Naive thymus-derived CD8-positive, alpha-beta T cell (primary cell): ENCODE data around the gene PITHD1. TPM values are rescaled to one million over a fixed set of nuclear protein-coding genes. Genes with fewer than 3 reads are reported as not detected.
A peak's percentile ranks its signal among the peaks of the same experiment; 100 is the strongest.
"Not testable (repeated sequence)": the region's sequence is repeated elsewhere in the genome, so short reads cannot be mapped to it uniquely, and the experiment has no call there.

Experiments
- ATAC-seq, 2 donors: fragments of 150-1000 bp; cut with Tn5 transposase in 1 of 2; sonication (Bioruptor Pico), chemical (Tn5 transposase) in 1 of 2; 1 replicate in 1 of 2; 2 replicates in 1 of 2; pipeline ENCODE4 v1.10.0; 2021; ENCODE audit warnings: mild to moderate bottlenecking in 2 of 2, moderate library complexity in 2 of 2
- POLR2A ChIA-PET: fragments of 350-600 bp; sonication (Branson Sonifier 250); formaldehyde crosslinking; loops from one replicate; lab custom pipeline; 2021; ENCODE audit warnings: antibody characterized with exemption; lab: Charles Lee
- DNase-seq, 10 donors: peaks; one replicate each; pipeline versions ENCODE4 v3.0.0 to v3.0.0-alpha.2; 2020 to 2022
- H3K27ac Mint-ChIP-seq, 10 donors: one replicate each; pipeline ENCODE4 v1.8.0; 2020 to 2022; ENCODE audit warnings: mild to moderate bottlenecking in 10 of 10, mixed read lengths in 10 of 10, moderate library complexity in 4 of 10, inconsistent platforms in 1 of 10
- H3K27me3 Mint-ChIP-seq, 5 donors: one replicate each; pipeline ENCODE4 v1.8.0; 2021 to 2022; ENCODE audit warnings: mixed read lengths in 5 of 5
- H3K36me3 Mint-ChIP-seq, 3 donors: one replicate each; pipeline ENCODE4 v1.8.0; 2020 to 2022; ENCODE audit warnings: mixed read lengths in 3 of 3, mild to moderate bottlenecking in 2 of 3, inconsistent platforms in 1 of 3
- H3K4me1 Mint-ChIP-seq, 4 donors: one replicate each; pipeline ENCODE4 v1.8.0; 2021 to 2022; ENCODE audit warnings: mixed read lengths in 4 of 4
- H3K4me3 Mint-ChIP-seq, 10 donors: one replicate each; pipeline ENCODE4 v1.8.0; 2020 to 2022; ENCODE audit warnings: mild to moderate bottlenecking in 10 of 10, mixed read lengths in 10 of 10, moderate library complexity in 6 of 10, inconsistent platforms in 1 of 10
- H3K9me3 Mint-ChIP-seq, 9 donors: one replicate each; pipeline ENCODE4 v1.8.0; 2020 to 2022; ENCODE audit warnings: mixed read lengths in 9 of 9, mild to moderate bottlenecking in 3 of 9, inconsistent platforms in 1 of 9, moderate library complexity in 1 of 9
- polyA plus RNA-seq, 3 donors: library from polyadenylated mRNA; unstranded; fragments of 300-500 nt; fragmentation: Illumina TruSeq; gene quantifications; one replicate each; pipeline ENCODE4 v1.2.3, GENCODE V29; 2021
- total RNA-seq, 8 experiments: library from RNA in 2 of 8; stranded (reverse) in 2 of 8; gene quantifications; one replicate each; pipeline ENCODE4 v1.2.3 and lab custom pipeline; 2021 to 2026

The PITHD1 gene
- total and polyA plus RNA-seq, 5 experiments from 2014 or later, result 68.1 to 86.6 (median 79.1) TPM

DNA sequence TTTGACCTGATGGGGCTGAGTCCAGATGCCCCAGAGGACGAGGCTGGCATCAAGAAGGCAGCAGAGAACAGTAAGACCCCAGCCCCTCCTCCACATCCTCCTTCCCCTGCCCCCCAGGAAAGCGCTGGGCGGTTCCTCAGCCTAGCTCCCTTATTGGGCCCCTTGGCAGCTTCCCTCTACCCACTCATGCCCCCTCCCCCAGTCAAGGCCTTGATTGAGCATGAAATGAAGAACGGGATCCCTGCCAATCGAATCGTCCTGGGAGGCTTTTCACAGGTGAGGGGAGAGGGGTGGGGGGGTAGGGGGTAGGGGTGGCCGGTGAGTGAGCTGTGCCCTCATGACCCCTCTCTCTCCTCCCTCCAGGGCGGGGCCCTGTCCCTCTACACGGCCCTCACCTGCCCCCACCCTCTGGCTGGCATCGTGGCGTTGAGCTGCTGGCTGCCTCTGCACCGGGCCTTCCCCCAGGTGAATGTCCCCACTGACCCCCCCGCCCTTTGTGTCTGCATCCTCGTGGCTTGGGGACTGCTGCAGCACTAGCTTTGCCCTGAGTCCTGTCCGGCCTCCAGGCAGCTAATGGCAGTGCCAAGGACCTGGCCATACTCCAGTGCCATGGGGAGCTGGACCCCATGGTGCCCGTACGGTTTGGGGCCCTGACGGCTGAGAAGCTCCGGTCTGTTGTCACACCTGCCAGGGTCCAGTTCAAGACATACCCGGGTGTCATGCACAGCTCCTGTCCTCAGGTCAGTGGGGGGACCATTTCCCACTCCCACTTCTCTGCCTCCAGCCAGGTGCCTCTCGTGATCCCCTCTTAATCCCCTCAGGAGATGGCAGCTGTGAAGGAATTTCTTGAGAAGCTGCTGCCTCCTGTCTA, 15.9 kb downstream of the PITHD1 start:
- H3K4me1 Mint-ChIP-seq, result peaks cover 14 to 37% (median 30%) of the 10 kb centered on the region in 4 donors
- no peaks in the 10 kb centered on the region for H3K27me3 Mint-ChIP-seq
- H3K36me3 Mint-ChIP-seq, result peaks cover 0 to 16% (median 0%) of the 10 kb centered on the region in 3 donors
- peak overlapping the region in 1 of 10 donors; percentile 60 for H3K4me3 Mint-ChIP-seq
- peak overlapping the region in 5 of 10 donors; percentile 56 to 79 (median 63) for H3K27ac Mint-ChIP-seq
- no peak for DNase-seq
- POLR2A ChIA-PET, result interaction anchor here (1.1 to 6.8 kb wide), 4 partner anchors 7 to 186 kb away, joined by 3 to 64 read pairs (median 4); partner anchors contain the start of genes GALE, HMGCL and SRSF10
- no peak for ATAC-seq
- H3K9me3 Mint-ChIP-seq, result no peaks in the 10 kb centered on the region

DNA sequence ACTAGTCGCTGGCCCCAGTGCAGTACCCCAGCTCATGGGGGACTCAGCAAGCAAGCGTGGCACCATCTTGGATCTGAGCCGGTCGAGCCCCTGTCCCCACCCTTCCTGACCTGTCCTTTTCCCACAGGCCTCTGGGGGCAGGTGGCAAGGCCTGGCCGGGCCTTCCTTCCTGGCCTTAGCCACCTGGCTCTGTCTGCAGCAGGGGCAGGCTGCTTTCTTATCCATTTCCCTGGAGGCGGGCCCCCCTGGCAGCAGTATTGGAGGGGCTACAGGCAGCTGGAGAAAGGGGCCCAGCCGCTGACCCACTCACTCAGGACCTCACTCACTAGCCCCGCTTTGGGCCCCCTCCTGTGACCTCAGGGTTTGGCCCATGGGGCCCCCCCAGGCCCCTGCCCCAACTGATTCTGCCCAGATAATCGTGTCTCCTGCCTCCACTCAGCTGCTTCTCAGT, 16.5 kb downstream of the PITHD1 start:
- Mint-ChIP-seq H3K4me1 (peaks cover 16 to 40% (median 32%) of the 10 kb centered on the region in 4 donors), H3K4me3 (peak overlapping the region in 1 of 10 donors; percentile 14), H3K36me3 (peaks cover 0 to 16% (median 0%) of the 10 kb centered on the region in 3 donors), H3K27ac (peak overlapping the region in 2 of 10 donors; percentile 62 to 79)
- POLR2A ChIA-PET, result interaction anchor here (1.1 kb wide), 2 partner anchors 31 to 185 kb away, joined by 3 to 4 read pairs; partner anchors contain the start of genes HMGCL and SRSF10
- not testable (repeated sequence) for H3K9me3 Mint-ChIP-seq, ATAC-seq, H3K27me3 Mint-ChIP-seq, DNase-seq

DNA sequence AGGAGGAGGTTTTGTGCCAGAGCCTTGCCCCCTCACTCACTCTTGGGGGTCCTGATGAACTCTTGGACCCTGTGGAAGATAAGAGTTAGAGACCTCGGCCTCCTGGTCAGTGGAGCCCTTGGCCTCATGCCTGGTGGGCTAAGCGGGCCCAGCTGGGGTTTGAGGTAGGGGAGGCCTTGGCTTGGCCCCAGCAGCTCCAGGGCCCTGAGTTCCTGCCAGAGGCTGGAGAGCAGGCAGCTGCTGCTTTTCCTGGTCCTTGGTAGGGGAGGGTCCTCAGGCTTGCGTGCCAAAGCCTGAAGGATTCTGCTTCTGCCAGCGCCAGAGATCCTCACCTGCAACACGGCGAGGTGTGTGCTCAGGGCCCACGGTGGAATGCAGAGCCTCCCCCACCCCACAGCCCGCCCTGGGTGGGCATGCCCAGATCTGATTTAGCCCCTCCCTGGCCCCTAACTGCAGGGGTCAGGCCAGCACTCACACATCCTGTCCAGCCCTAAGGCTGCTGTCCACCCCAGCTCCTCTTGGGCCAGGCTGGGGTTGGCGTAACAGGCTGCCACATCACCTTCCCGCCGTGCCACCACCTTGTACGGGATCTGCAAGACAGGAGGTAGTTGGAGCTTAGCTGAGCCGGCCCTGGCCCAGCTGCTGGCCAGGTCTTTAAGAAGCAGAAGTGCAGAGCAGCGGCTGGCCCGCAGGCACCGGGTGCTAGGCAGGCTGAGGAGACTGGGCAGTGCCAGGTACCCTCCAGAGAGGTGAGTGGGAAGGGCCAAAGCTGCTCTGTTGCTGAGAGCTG, 17.7 kb downstream of the PITHD1 start:
- Mint-ChIP-seq H3K27ac (peak overlapping the region in 1 of 10 donors; percentile 20), H3K27me3 (peaks cover 0 to 1% (median 0%) of the 10 kb centered on the region in 5 donors), H3K4me3 (no peak overlapping the region), H3K4me1 (peaks cover 14 to 36% (median 28%) of the 10 kb centered on the region in 4 donors), H3K36me3 (peaks cover 0 to 16% (median 0%) of the 10 kb centered on the region in 3 donors), H3K9me3 (no peaks in the 10 kb centered on the region)
- ATAC-seq, result no peak
- POLR2A ChIA-PET, result interaction anchor here (8.3 kb wide), 1 partner anchor 17 kb away, joined by 42 read pairs; the partner anchor contains the start of gene PITHD1
- DNase-seq, result no peak

DNA sequence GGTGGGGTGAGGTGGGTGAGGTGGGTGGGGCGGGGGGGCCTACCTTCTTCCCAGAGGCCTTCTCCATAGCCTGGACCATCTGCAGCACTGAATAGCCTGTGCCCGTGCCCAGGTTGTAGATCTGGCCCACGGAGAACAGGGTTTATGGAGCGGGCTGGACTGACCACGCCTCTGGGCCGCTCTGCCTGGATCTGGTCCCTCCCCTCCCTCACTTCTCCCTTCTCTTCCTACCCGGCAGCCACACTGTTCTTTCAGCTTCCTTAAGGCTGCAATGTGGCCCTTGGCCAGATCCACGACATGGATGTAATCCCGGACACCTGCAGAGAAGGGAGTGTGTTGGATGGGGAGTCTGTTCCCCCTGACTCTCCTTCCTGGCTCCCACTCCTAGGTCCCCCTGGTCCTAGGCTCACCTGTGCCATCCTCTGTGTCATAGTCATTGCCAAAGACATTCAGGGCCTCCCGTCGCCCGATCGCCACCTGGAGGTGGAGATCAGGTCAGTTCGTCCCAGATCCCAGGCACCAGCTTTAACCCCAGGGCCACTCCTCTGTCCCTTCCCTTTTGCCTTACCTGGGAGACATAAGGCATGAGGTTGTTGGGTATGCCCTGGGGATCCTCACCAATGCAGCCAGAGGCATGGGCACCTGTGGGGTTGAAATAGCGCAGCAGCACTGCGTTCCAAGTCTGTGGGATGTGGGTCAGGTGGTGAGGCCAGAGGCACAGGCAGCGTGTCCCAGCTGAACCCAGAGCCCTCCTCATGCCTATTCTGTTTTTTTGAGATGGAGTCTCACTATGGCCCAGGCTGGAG, 18.5 kb downstream of the PITHD1 start:
- H3K36me3 Mint-ChIP-seq, result peaks cover 0 to 16% (median 0%) of the 10 kb centered on the region in 3 donors
- no peaks in the 10 kb centered on the region for H3K9me3 Mint-ChIP-seq
- no peak overlapping the region for H3K4me3 Mint-ChIP-seq
- ATAC-seq, result no peak
- POLR2A ChIA-PET, result interaction anchor here (8.3 kb wide), 1 partner anchor 17 kb away, joined by 42 read pairs; the partner anchor contains the start of gene PITHD1
- peaks cover 8 to 34% (median 25%) of the 10 kb centered on the region in 4 donors for H3K4me1 Mint-ChIP-seq
- peaks cover 0 to 1% (median 0%) of the 10 kb centered on the region in 5 donors for H3K27me3 Mint-ChIP-seq
- peak overlapping the region in 4 of 10 donors; percentile 2 to 90 (median 50) for H3K27ac Mint-ChIP-seq
- DNase-seq, result no peak

DNA sequence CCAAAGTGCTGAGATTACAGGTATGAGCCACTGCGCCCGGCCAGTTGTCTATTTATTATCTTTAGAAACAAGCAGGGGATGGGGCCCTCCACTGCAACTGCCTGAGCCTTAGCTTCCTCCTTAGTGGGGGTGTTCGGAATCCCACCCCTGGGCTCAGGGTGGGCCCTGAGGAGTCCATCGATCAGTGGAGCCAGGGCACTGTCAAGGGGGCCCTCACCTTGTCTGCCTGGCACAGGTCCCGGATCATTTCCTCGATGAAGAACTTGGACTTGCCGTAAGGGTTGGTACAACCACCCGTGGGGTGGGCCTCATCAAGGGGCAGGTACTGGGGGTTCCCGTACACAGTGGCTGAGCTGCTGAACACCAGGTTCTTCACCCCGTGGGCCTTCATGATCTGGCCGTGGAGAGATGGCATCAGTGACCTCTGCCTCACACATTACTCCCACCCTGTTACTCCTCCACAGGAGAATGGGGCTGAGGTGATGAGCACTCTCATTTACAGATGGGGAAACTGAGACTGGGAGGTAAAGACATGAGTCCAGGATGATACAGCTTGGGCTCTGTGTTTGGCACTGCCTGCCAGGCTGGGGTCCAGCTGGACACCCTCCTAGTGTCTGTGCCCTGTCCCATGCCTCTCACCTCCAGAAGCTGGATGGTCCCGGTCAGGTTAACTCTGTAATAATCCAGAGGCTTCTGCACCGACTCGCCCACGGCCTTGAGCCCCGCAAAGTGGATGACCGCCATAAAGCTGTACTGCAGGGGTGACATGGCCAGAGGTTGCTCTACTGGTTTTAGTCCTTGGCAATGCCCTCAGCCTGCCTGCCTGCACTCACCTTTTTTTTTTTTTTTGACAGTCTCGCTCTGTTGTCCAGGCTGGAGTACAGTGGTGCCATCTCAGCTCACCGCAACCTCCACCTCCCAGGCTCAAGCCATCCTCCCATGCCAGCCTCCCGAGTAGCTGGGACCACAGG, 19.5 kb downstream of the PITHD1 start:
- Mint-ChIP-seq H3K4me1 (peaks cover 3 to 27% (median 20%) of the 10 kb centered on the region in 4 donors), H3K27ac (peak overlapping the region in 3 of 10 donors; percentile 24 to 34 (median 32)), H3K36me3 (peaks cover 0 to 16% (median 0%) of the 10 kb centered on the region in 3 donors), H3K27me3 (peaks cover 0 to 1% (median 0%) of the 10 kb centered on the region in 5 donors), H3K4me3 (no peak overlapping the region), H3K9me3 (no peaks in the 10 kb centered on the region)
- no peak for ATAC-seq
- DNase-seq, result no peak
- POLR2A ChIA-PET, result interaction anchor here (0.7 to 8.3 kb wide), 3 partner anchors 7 to 179 kb away, joined by 3 to 64 read pairs (median 42); partner anchors contain the start of genes LYPLA2 and PITHD1

DNA sequence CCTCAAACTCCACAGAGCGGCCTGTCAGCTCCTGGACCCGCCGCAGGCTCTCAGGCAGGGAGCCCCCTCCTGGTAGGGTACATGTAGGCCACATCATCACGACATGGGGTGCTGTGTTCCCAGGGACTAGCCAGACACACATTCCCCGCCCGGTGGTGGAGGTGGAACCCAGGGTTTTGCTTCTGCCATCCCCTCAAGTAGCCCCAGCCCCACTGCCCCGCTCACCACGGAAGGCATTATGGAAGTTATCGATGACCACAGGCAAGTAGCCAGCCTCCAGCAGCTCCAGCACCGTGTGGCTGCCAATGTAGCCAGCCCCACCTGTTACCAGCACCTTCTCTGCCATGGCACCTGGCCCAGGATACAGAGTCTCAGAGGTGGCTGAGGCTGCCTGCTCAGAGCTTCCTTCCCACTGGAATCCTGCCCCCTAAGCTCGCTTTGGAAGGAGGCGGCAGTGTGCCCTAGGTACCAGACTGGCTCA, 20.5 kb downstream of the PITHD1 start:
- H3K27me3 Mint-ChIP-seq, result peaks cover 0 to 1% (median 0%) of the 10 kb centered on the region in 5 donors
- no peak for ATAC-seq
- H3K4me1 Mint-ChIP-seq, result peaks cover 3 to 22% (median 16%) of the 10 kb centered on the region in 4 donors
- H3K36me3 Mint-ChIP-seq, result peaks cover 0 to 19% (median 0%) of the 10 kb centered on the region in 3 donors
- peak overlapping the region in 8 of 10 donors; percentile 26 to 97 (median 88) for H3K4me3 Mint-ChIP-seq
- DNase-seq, result no peak
- H3K27ac Mint-ChIP-seq, result peak overlapping the region in 4 of 10 donors; percentile 20 to 65 (median 52)
- POLR2A ChIA-PET, result interaction anchor here (0.7 to 8.3 kb wide), 4 partner anchors 8 to 178 kb away, joined by 3 to 64 read pairs (median 36); partner anchors contain the start of genes HMGCL, LYPLA2 and PITHD1
- H3K9me3 Mint-ChIP-seq, result no peaks in the 10 kb centered on the region

DNA sequence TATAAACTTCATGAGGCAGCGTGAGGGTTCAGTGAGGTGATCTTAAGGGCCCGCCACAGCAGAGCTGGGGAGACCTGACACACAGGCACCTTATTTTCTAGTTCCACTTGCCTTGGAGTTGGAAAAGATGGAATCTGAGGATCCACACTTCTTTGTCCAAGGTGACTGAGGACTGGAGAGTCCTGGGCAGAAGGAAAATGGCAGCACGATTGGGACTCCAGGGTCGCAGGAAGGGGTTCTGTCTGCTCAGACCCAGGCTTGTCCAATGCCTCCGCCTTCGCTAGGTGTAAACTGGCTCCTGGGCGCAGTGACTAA, 21.0 kb downstream of the PITHD1 start:
- H3K27me3 Mint-ChIP-seq, result peaks cover 0 to 1% (median 0%) of the 10 kb centered on the region in 5 donors
- peaks cover 0 to 23% (median 0%) of the 10 kb centered on the region in 3 donors for H3K36me3 Mint-ChIP-seq
- H3K4me1 Mint-ChIP-seq, result peaks cover 3 to 22% (median 15%) of the 10 kb centered on the region in 4 donors
- peak overlapping the region in 4 of 10 donors; percentile 58 to 92 (median 75) for H3K27ac Mint-ChIP-seq
- no peaks in the 10 kb centered on the region for H3K9me3 Mint-ChIP-seq
- DNase-seq (no peak), ATAC-seq (no peak)
- POLR2A ChIA-PET, result interaction anchor here (3.9 to 8.3 kb wide), 3 partner anchors 9 to 25 kb away, joined by 29 to 64 read pairs (median 42); partner anchors contain the start of genes HMGCL, LYPLA2 and PITHD1
- peak overlapping the region; percentile 26 to 97 (median 90) for H3K4me3 Mint-ChIP-seq

DNA sequence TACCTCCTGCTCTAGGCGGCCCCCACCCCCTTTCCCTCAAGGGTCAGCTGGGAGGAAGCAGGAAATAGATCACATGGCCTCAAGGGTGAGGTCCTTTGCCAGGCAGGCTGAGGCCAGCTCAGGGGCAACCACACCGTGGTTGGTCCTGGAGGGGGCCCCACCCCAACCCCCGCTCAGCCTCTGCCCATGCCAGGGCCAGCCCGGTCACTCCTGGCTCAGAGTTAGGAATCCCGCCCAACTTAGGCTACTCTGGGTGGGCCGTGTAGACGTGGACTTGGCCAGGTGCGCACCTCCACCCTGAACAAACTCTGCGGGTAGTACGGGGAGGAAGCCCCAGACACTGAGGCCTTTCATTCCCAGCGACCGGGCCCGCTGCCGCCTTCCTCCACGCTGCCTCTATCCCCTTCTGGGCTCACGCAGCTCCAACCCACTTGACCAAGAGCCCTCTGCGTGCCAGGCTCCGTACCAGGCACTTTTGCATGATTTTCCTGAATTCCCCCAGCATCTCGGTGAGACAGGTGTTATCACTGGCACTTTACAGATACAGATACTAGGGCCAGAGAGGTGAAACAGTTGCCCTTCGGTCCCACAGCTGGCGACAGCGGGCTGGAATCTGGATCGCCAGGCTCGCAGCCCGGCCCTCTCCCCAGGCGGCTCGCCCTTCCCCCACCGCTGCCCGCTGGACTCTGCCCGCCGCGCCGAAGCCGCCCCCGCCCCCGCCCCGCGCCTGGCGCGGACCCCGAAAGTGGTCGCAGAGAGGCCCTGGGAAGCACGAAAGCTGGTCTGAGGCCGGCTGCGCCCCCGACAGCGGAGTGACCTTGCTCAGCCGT, 21.6 kb downstream of the PITHD1 start:
- POLR2A ChIA-PET, result interaction anchor here (0.8 to 8.3 kb wide), 7 partner anchors 9 to 1349 kb away, joined by 3 to 64 read pairs (median 10); partner anchors contain the start of genes HMGCL, LYPLA2, PITHD1 and SRSF10
- H3K4me1 Mint-ChIP-seq, result peaks cover 3 to 22% (median 16%) of the 10 kb centered on the region in 4 donors
- DNase-seq, result peak in 1 of 10 donors; percentile 28
- H3K4me3 Mint-ChIP-seq, result peak overlapping the region; percentile 75 to 97 (median 90)
- H3K27me3 Mint-ChIP-seq, result peaks cover 0 to 1% (median 0%) of the 10 kb centered on the region in 5 donors
- no peak for ATAC-seq
- peak overlapping the region; percentile 65 to 94 (median 84) for H3K27ac Mint-ChIP-seq
- H3K36me3 Mint-ChIP-seq, result peaks cover 0 to 23% (median 0%) of the 10 kb centered on the region in 3 donors
- no peaks in the 10 kb centered on the region for H3K9me3 Mint-ChIP-seq
